Measurements from ENCODE around the gene CDH13. TPM values are rescaled to one million over a fixed set of nuclear protein-coding genes. Genes with fewer than 3 reads are reported as not detected.

CDH13 gene
- total and polyA plus RNA-seq, 4 donors = 58.9 to 265 (median 158) TPM

GRCh38 chr16:82767198-82767597 lies 140.4 kb downstream of the CDH13 start:
- peak overlapping the region in 1 of 2 donors; percentile 5 for H3K27ac ChIP-seq (ENCODE audit: low read depth in 1 of 2, low read length in 2 of 2)
- no peak overlapping the region for H3K4me3 ChIP-seq (ENCODE audit: low read length in 2 of 2)
- ATAC-seq (ENCODE audit: low FRiP score) (no peak), DNase-seq (no peak)
- H3K9me3 ChIP-seq (ENCODE audit: control insufficient read depth, low read length) = no peaks in the 10 kb centered on the region
- 4 to 6% methylated on average over 3 of the region's 3 CpGs for WGBS, 2 donors
- intact Hi-C loops (cut with DNase I) = loop anchor here in 1 of 2 donors (10.0 kb wide), 2 partner anchors 108 to 298 kb away; no protein-coding TSS in a partner anchor
- no peaks in the 10 kb centered on the region for H3K36me3 ChIP-seq (ENCODE audit: control insufficient read depth in 1 of 2, insufficient read depth in 2 of 2, low read length in 1 of 2)
- no peaks in the 10 kb centered on the region for H3K27me3 ChIP-seq (ENCODE audit: control insufficient read depth in 1 of 2, insufficient read depth in 2 of 2, low read length in 1 of 2)
- peaks cover 0 to 7% of the 10 kb centered on the region in 2 donors for H3K4me1 ChIP-seq (ENCODE audit: control insufficient read depth in 1 of 2, insufficient read depth in 2 of 2, low read length in 2 of 2)

GRCh38 chr16:82767808-82768207 lies 141.0 kb downstream of the CDH13 start:
- H3K27me3 ChIP-seq (ENCODE audit: control insufficient read depth in 1 of 2, insufficient read depth in 2 of 2, low read length in 1 of 2) = no peaks in the 10 kb centered on the region
- H3K4me3 ChIP-seq (ENCODE audit: low read length in 2 of 2) = no peak overlapping the region
- 94 to 98% methylated on average over 4 of the region's 4 CpGs for whole genome bisulfite sequencing, 2 donors
- H3K9me3 ChIP-seq (ENCODE audit: control insufficient read depth, low read length) = no peaks in the 10 kb centered on the region
- DNase-seq = no peak
- H3K27ac ChIP-seq (ENCODE audit: low read depth in 1 of 2, low read length in 2 of 2) = peak overlapping the region in 1 of 2 donors; percentile 5
- no peak for ATAC-seq (ENCODE audit: low FRiP score)
- intact Hi-C loops (cut with DNase I) = loop anchor here in 1 of 2 donors (10.0 kb wide), 2 partner anchors 107 to 297 kb away; no protein-coding TSS in a partner anchor
- H3K36me3 ChIP-seq (ENCODE audit: control insufficient read depth in 1 of 2, insufficient read depth in 2 of 2, low read length in 1 of 2) = no peaks in the 10 kb centered on the region
- peaks cover 0 to 4% of the 10 kb centered on the region in 2 donors for H3K4me1 ChIP-seq (ENCODE audit: control insufficient read depth in 1 of 2, insufficient read depth in 2 of 2, low read length in 2 of 2)

GRCh38 chr16:82769845-82770244 lies 143.1 kb downstream of the CDH13 start:
- Histone ChIP-seq H3K9me3 (ENCODE audit: control insufficient read depth, low read length) (no peaks in the 10 kb centered on the region), H3K4me1 (ENCODE audit: control insufficient read depth in 1 of 2, insufficient read depth in 2 of 2, low read length in 2 of 2) (peaks cover 0 to 4% of the 10 kb centered on the region in 2 donors), H3K36me3 (ENCODE audit: control insufficient read depth in 1 of 2, insufficient read depth in 2 of 2, low read length in 1 of 2) (no peaks in the 10 kb centered on the region), H3K27ac (ENCODE audit: low read depth in 1 of 2, low read length in 2 of 2) (no peak overlapping the region), H3K27me3 (ENCODE audit: control insufficient read depth in 1 of 2, insufficient read depth in 2 of 2, low read length in 1 of 2) (no peaks in the 10 kb centered on the region), H3K4me3 (ENCODE audit: low read length in 2 of 2) (no peak overlapping the region)
- no peak for ATAC-seq (ENCODE audit: low FRiP score)
- DNase-seq = peak in 1 of 2 donors; percentile 53
- intact Hi-C loops (cut with DNase I) = loop anchor here in 1 of 2 donors (10.0 kb wide), 2 partner anchors 105 to 295 kb away; no protein-coding TSS in a partner anchor
- 79 to 85% methylated on average over 5 of the region's 5 CpGs for WGBS, 2 donors

GRCh38 chr16:82772215-82772614 lies 145.4 kb downstream of the CDH13 start:
- intact Hi-C loops (cut with DNase I) = no loop called here

GRCh38 chr16:82773018-82773417 lies 146.2 kb downstream of the CDH13 start:
- H3K27me3 ChIP-seq (ENCODE audit: control insufficient read depth in 1 of 2, insufficient read depth in 2 of 2, low read length in 1 of 2) = no peaks in the 10 kb centered on the region
- H3K9me3 ChIP-seq (ENCODE audit: control insufficient read depth, low read length) = no peaks in the 10 kb centered on the region
- WGBS, 2 donors = 52 to 68% methylated on average over 1 of the region's 1 CpG
- intact Hi-C loops (cut with DNase I) = no loop called here
- DNase-seq (no peak), ATAC-seq (ENCODE audit: low FRiP score) (no peak)
- peaks cover 0 to 4% of the 10 kb centered on the region in 2 donors for H3K4me1 ChIP-seq (ENCODE audit: control insufficient read depth in 1 of 2, insufficient read depth in 2 of 2, low read length in 2 of 2)
- no peak overlapping the region for H3K4me3 ChIP-seq (ENCODE audit: low read length in 2 of 2)
- H3K27ac ChIP-seq (ENCODE audit: low read depth in 1 of 2, low read length in 2 of 2) = no peak overlapping the region
- no peaks in the 10 kb centered on the region for H3K36me3 ChIP-seq (ENCODE audit: control insufficient read depth in 1 of 2, insufficient read depth in 2 of 2, low read length in 1 of 2)

More at GRCh38 chr16:82772215-82772614, 145.4 kb downstream of the CDH13 start:
- Histone ChIP-seq H3K4me1 (ENCODE audit: control insufficient read depth in 1 of 2, insufficient read depth in 2 of 2, low read length in 2 of 2) (peaks cover 0 to 4% of the 10 kb centered on the region in 2 donors), H3K36me3 (ENCODE audit: control insufficient read depth in 1 of 2, insufficient read depth in 2 of 2, low read length in 1 of 2) (no peaks in the 10 kb centered on the region), H3K27me3 (ENCODE audit: control insufficient read depth in 1 of 2, insufficient read depth in 2 of 2, low read length in 1 of 2) (no peaks in the 10 kb centered on the region), H3K27ac (ENCODE audit: low read depth in 1 of 2, low read length in 2 of 2) (no peak overlapping the region), H3K4me3 (ENCODE audit: low read length in 2 of 2) (no peak overlapping the region), H3K9me3 (ENCODE audit: control insufficient read depth, low read length) (no peaks in the 10 kb centered on the region)
- no peak for DNase-seq
- ATAC-seq (ENCODE audit: low FRiP score) = no peak
- 61 to 67% methylated on average over 3 of the region's 3 CpGs for WGBS, 2 donors

GRCh38 chr16:82776470-82777146 lies 149.8 kb downstream of the CDH13 start:
- no peaks in the 10 kb centered on the region for H3K9me3 ChIP-seq (ENCODE audit: control insufficient read depth, low read length)
- WGBS, 2 donors = 87 to 91% methylated on average over 5 of the region's 5 CpGs
- no peak for ATAC-seq (ENCODE audit: low FRiP score)
- intact Hi-C loops (cut with DNase I) = no loop called here
- no peaks in the 10 kb centered on the region for H3K27me3 ChIP-seq (ENCODE audit: control insufficient read depth in 1 of 2, insufficient read depth in 2 of 2, low read length in 1 of 2)
- H3K4me3 ChIP-seq (ENCODE audit: low read length in 2 of 2) = no peak overlapping the region
- H3K4me1 ChIP-seq (ENCODE audit: control insufficient read depth in 1 of 2, insufficient read depth in 2 of 2, low read length in 2 of 2) = peaks cover 4 to 6% of the 10 kb centered on the region in 2 donors
- DNase-seq = no peak
- H3K27ac ChIP-seq (ENCODE audit: low read depth in 1 of 2, low read length in 2 of 2) = no peak overlapping the region
- H3K36me3 ChIP-seq (ENCODE audit: control insufficient read depth in 1 of 2, insufficient read depth in 2 of 2, low read length in 1 of 2) = no peaks in the 10 kb centered on the region

GRCh38 chr16:82782715-82783251 lies 156.0 kb downstream of the CDH13 start:
- ATAC-seq (ENCODE audit: low FRiP score) (peak; percentile 54), DNase-seq (no peak)
- Histone ChIP-seq H3K36me3 (ENCODE audit: control insufficient read depth in 1 of 2, insufficient read depth in 2 of 2, low read length in 1 of 2) (no peaks in the 10 kb centered on the region), H3K27me3 (ENCODE audit: control insufficient read depth in 1 of 2, insufficient read depth in 2 of 2, low read length in 1 of 2) (no peaks in the 10 kb centered on the region), H3K27ac (ENCODE audit: low read depth in 1 of 2, low read length in 2 of 2) (peak overlapping the region in 1 of 2 donors; percentile 4), H3K4me1 (ENCODE audit: control insufficient read depth in 1 of 2, insufficient read depth in 2 of 2, low read length in 2 of 2) (peaks cover 0 to 12% of the 10 kb centered on the region in 2 donors), H3K4me3 (ENCODE audit: low read length in 2 of 2) (no peak overlapping the region), H3K9me3 (ENCODE audit: control insufficient read depth, low read length) (no peaks in the 10 kb centered on the region)
- intact Hi-C loops (cut with DNase I) = no loop called here
- 27 to 29% methylated on average over 11 of the region's 11 CpGs for WGBS, 2 donors

- 74 to 85% methylated on average over 8 of the region's 8 CpGs for WGBS, 2 donors
- H3K36me3 ChIP-seq (ENCODE audit: control insufficient read depth in 1 of 2, insufficient read depth in 2 of 2, low read length in 1 of 2) = no peaks in the 10 kb centered on the region
- H3K4me1 ChIP-seq (ENCODE audit: control insufficient read depth in 1 of 2, insufficient read depth in 2 of 2, low read length in 2 of 2) = peaks cover 0 to 12% of the 10 kb centered on the region in 2 donors
- no peaks in the 10 kb centered on the region for H3K9me3 ChIP-seq (ENCODE audit: control insufficient read depth, low read length)
- H3K4me3 ChIP-seq (ENCODE audit: low read length in 2 of 2) = no peak overlapping the region
- no peaks in the 10 kb centered on the region for H3K27me3 ChIP-seq (ENCODE audit: control insufficient read depth in 1 of 2, insufficient read depth in 2 of 2, low read length in 1 of 2)
- ATAC-seq (ENCODE audit: low FRiP score) (no peak), DNase-seq (no peak)
- no peak overlapping the region for H3K27ac ChIP-seq (ENCODE audit: low read depth in 1 of 2, low read length in 2 of 2)
- intact Hi-C loops (cut with DNase I) = no loop called here
These were observed 157.3 kb downstream of the CDH13 start for GRCh38 chr16:82783933-82784572.
